Neural cell (in vitro differentiated cells): ENCODE results near the gene LILRB5. TPM values are rescaled to one million over a fixed set of nuclear protein-coding genes. Genes with fewer than 3 reads are reported as not detected.

ENCODE experiments used
- H2AFZ ChIP-seq: fragments of 200-600, 300-800 bp; sonication (generic), shearing (Covaris generic); 2 replicates; pipeline ENCODE4 v1.6.0; 2014; ENCODE audit warnings: low read depth, mild to moderate bottlenecking, antibody characterized with exemption, low read length, moderate library complexity
- H3F3A ChIP-seq: fragments of 200-600 bp; shearing (Covaris generic); 2 replicates; pipeline ENCODE4 v1.6.1; 2016; ENCODE audit warnings: mild to moderate bottlenecking, moderate library complexity, mixed read lengths, antibody characterized with exemption, low read length; ENCODE audit not compliant: insufficient read depth, poor library complexity, severe bottlenecking
- H3K27ac ChIP-seq: fragments of 200-600, 300-800 bp; sonication (generic), shearing (Covaris generic); 2 replicates; pipeline ENCODE4 v1.5.1; 2014; ENCODE audit warnings: mild to moderate bottlenecking, low read length, moderate library complexity
- H3K27me3 ChIP-seq: fragments of 300-800, 200-600 bp; sonication (generic), shearing (Covaris generic); 2 replicates; pipeline ENCODE4 v1.6.0; 2014; ENCODE audit warnings: mild to moderate bottlenecking, low read depth, low read length, moderate library complexity; ENCODE audit not compliant: insufficient read depth
- H3K36me3 ChIP-seq: fragments of 300-800, 200-600 bp; sonication (generic), shearing (Covaris generic); 2 replicates; pipeline ENCODE4 v1.5.1; 2014; ENCODE audit warnings: mild to moderate bottlenecking, antibody characterized with exemption, low read length, moderate library complexity; ENCODE audit not compliant: insufficient read depth
- H3K4me2 ChIP-seq: fragments of 300-800, 200-600 bp; sonication (generic), shearing (Covaris generic); 2 replicates; pipeline ENCODE4 v1.6.0; 2014; ENCODE audit warnings: mild to moderate bottlenecking, low read length
- H3K4me3 ChIP-seq: fragments of 300-800, 200-600 bp; sonication (generic), shearing (Covaris generic); 2 replicates; pipeline ENCODE4 v1.5.1; 2014; ENCODE audit warnings: mild to moderate bottlenecking, low read length, moderate library complexity
- H3K79me2 ChIP-seq: fragments of 200-600 bp; shearing (Covaris generic); replicated peaks from 2 replicates; pipeline ENCODE4 v1.6.0; 2014; ENCODE audit warnings: mild to moderate bottlenecking, low read length, moderate library complexity; ENCODE audit not compliant: insufficient read depth
- H3K9ac ChIP-seq: fragments of 300-800, 200-600 bp; sonication (generic), shearing (Covaris generic); 2 replicates; pipeline ENCODE4 v1.6.1; 2016; ENCODE audit warnings: mild to moderate bottlenecking, low read length, mixed read lengths
- H3K9me2 ChIP-seq: fragments of 200-600 bp; shearing (Covaris generic); 2 replicates; pipeline ENCODE4 v1.6.1; 2016; ENCODE audit warnings: mild to moderate bottlenecking, low read length, mixed read lengths; ENCODE audit not compliant: insufficient read depth
- H3K9me3 ChIP-seq: fragments of 200-600, 300-800 bp; sonication (generic), shearing (Covaris generic); 2 replicates; pipeline ENCODE4 v1.6.1; 2016; ENCODE audit warnings: mild to moderate bottlenecking, mixed run types, low read length, moderate library complexity, mixed read lengths
- H4K20me1 ChIP-seq: fragments of 200-600 bp; shearing (Covaris generic); 2 replicates; pipeline ENCODE4 v1.6.1; 2016; ENCODE audit warnings: mild to moderate bottlenecking, mixed run types; ENCODE audit not compliant: insufficient read depth
- EP300 ChIP-seq: fragments of 450-650 bp; conservative IDR thresholded peaks from 2 replicates; pipeline ENCODE4 v1.6.1; 2014; ENCODE audit warnings: antibody characterized with exemption, mild to moderate bottlenecking, moderate library complexity; ENCODE audit not compliant: poor library complexity, severe bottlenecking
- EZH2 ChIP-seq: fragments of 200-600, 300-800 bp; shearing (Covaris generic), sonication (generic); IDR thresholded peaks from 2 replicates; pipeline ENCODE4 v1.6.1; 2014; ENCODE audit warnings: antibody characterized with exemption, low read length, borderline replicate concordance, mild to moderate bottlenecking; ENCODE audit not compliant: insufficient read depth, poor library complexity, severe bottlenecking
- MXI1 ChIP-seq: fragments of 450-650 bp; conservative IDR thresholded peaks from 2 replicates; pipeline ENCODE4 v1.6.1; 2014; ENCODE audit warnings: antibody characterized with exemption, mild to moderate bottlenecking; ENCODE audit not compliant: poor library complexity, severe bottlenecking
- POLR2AphosphoS5 ChIP-seq: IDR thresholded peaks from 2 replicates; pipeline ENCODE4 v1.6.1; 2012
- RAD21 ChIP-seq: fragments of 450-650 bp; conservative IDR thresholded peaks from 2 replicates; pipeline ENCODE4 v1.6.1; 2014; ENCODE audit warnings: antibody characterized with exemption, mild to moderate bottlenecking, moderate library complexity
- SMC3 ChIP-seq: fragments of 450-650 bp; conservative IDR thresholded peaks from 2 replicates; pipeline ENCODE4 v1.6.1; 2014; ENCODE audit warnings: antibody characterized with exemption, mild to moderate bottlenecking, moderate library complexity; ENCODE audit not compliant: poor library complexity
- TAF1 ChIP-seq: IDR thresholded peaks from 2 replicates; pipeline ENCODE4 v1.6.1; 2012; ENCODE audit warnings: low read depth
- polyA plus RNA-seq: library from polyadenylated mRNA; depleted of rRNA; stranded (reverse); fragments of >200 nt; gene quantifications from 2 replicates; pipeline ENCODE4 v1.2.3, GENCODE V29; 2014
- TF ChIP-seq, protein P1 (sequence below): IDR thresholded peaks from 2 replicates; pipeline ENCODE4 v1.6.1; 2012; ENCODE audit warnings: borderline replicate concordance
- TF ChIP-seq, protein P2 (sequence below): fragments of 450-650 bp; IDR thresholded peaks from 2 replicates; pipeline ENCODE4 v1.5.1; 2014; ENCODE audit warnings: antibody characterized with exemption, mild to moderate bottlenecking, moderate library complexity; ENCODE audit not compliant: poor library complexity, severe bottlenecking

Gene LILRB5
- polyA plus RNA-seq, 1 donor from 2014 or later, result not detected

DNA sequence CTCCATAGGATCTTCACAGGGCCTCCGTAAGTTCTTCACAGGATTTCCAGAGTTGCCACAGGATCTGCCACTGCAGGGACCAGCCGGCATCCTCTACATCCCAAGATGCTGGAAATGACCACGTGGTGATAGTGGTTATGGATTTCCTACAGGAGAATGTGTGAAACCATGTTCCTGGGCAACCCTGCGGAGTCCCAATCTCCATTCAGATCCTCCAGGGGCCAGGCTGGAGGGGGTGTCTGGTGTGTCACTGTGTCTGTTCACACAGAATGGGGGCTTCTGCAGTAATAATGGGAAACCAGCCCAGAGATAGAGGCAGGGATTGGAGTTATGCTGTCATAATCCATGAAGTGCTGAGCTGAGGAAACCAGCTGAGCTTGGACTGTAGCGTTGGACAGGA, 23.1 kb downstream of the LILRB5 start:
- Histone ChIP-seq H3F3A (no peaks in the 10 kb centered on the region), H3K9ac (no peak overlapping the region), H3K4me3 (no peak overlapping the region), H4K20me1 (no peaks in the 10 kb centered on the region), H3K9me3 (peaks cover 6% of the 10 kb centered on the region), H3K27me3 (no peaks in the 10 kb centered on the region), H2AFZ (no peak overlapping the region), H3K9me2 (no peaks in the 10 kb centered on the region), H3K79me2 (no peaks in the 10 kb centered on the region), H3K4me2 (no peak overlapping the region), H3K36me3 (no peaks in the 10 kb centered on the region), H3K27ac (no peak overlapping the region)
- TF ChIP-seq TAF1, result no peak
- no peak for TF ChIP-seq EZH2
- no peak for TF ChIP-seq MXI1
- TF ChIP-seq, protein P1, sequence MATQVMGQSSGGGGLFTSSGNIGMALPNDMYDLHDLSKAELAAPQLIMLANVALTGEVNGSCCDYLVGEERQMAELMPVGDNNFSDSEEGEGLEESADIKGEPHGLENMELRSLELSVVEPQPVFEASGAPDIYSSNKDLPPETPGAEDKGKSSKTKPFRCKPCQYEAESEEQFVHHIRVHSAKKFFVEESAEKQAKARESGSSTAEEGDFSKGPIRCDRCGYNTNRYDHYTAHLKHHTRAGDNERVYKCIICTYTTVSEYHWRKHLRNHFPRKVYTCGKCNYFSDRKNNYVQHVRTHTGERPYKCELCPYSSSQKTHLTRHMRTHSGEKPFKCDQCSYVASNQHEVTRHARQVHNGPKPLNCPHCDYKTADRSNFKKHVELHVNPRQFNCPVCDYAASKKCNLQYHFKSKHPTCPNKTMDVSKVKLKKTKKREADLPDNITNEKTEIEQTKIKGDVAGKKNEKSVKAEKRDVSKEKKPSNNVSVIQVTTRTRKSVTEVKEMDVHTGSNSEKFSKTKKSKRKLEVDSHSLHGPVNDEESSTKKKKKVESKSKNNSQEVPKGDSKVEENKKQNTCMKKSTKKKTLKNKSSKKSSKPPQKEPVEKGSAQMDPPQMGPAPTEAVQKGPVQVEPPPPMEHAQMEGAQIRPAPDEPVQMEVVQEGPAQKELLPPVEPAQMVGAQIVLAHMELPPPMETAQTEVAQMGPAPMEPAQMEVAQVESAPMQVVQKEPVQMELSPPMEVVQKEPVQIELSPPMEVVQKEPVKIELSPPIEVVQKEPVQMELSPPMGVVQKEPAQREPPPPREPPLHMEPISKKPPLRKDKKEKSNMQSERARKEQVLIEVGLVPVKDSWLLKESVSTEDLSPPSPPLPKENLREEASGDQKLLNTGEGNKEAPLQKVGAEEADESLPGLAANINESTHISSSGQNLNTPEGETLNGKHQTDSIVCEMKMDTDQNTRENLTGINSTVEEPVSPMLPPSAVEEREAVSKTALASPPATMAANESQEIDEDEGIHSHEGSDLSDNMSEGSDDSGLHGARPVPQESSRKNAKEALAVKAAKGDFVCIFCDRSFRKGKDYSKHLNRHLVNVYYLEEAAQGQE, result no peak
- TF ChIP-seq, protein P2, sequence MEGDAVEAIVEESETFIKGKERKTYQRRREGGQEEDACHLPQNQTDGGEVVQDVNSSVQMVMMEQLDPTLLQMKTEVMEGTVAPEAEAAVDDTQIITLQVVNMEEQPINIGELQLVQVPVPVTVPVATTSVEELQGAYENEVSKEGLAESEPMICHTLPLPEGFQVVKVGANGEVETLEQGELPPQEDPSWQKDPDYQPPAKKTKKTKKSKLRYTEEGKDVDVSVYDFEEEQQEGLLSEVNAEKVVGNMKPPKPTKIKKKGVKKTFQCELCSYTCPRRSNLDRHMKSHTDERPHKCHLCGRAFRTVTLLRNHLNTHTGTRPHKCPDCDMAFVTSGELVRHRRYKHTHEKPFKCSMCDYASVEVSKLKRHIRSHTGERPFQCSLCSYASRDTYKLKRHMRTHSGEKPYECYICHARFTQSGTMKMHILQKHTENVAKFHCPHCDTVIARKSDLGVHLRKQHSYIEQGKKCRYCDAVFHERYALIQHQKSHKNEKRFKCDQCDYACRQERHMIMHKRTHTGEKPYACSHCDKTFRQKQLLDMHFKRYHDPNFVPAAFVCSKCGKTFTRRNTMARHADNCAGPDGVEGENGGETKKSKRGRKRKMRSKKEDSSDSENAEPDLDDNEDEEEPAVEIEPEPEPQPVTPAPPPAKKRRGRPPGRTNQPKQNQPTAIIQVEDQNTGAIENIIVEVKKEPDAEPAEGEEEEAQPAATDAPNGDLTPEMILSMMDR, result no peak
- TF ChIP-seq RAD21, result no peak
- TF ChIP-seq EP300, result no peak
- no peak for TF ChIP-seq SMC3
- TF ChIP-seq POLR2AphosphoS5, result no peak

DNA sequence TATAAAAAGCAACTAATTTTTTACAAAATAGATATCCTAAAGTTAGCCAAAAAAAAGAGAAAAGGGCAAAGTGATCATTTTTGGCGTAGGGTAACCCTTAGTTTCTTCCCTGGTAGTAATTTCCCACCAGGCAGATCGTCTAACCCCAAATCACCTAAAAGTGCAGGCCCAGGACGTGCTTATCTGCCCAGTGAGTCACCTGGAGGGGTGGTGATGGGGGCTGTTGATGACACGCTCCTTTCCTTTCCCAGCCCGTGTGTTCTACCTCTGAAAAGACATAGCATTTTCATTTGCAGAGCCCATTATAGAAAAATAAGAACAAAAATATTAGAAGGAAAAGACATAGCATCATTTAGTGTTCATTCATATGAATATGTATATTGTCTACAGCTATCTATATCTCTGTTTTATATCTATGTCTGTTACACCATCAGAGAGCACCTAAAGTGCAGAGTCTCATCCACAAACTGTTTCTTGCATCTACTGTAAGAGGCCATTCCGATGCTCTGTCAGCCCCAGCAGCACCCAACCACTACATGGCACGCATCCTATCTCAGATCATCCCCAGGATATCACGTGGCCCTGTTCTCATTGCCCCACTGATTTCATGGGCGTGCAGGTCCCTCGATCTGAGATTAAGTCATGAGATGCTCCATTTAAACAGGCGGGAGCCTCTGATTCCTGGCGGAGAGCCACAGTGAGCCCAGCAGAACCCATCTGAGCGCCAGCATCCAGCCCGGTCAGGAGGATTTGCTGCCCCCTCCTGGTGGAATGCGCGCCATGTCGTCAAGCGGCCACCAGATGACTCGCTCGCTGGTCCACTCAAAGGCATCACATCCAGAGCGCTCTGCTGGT, 25.8 kb downstream of the LILRB5 start:
- Histone ChIP-seq H3K27me3 (no peaks in the 10 kb centered on the region), H3K36me3 (no peaks in the 10 kb centered on the region), H2AFZ (no peak overlapping the region), H3K79me2 (no peaks in the 10 kb centered on the region), H3F3A (no peaks in the 10 kb centered on the region), H3K9me2 (no peaks in the 10 kb centered on the region), H3K27ac (no peak overlapping the region), H3K9me3 (peaks cover 6% of the 10 kb centered on the region), H3K4me2 (no peak overlapping the region), H4K20me1 (no peaks in the 10 kb centered on the region), H3K9ac (no peak overlapping the region), H3K4me3 (peak overlapping the region; percentile 18)
- TF ChIP-seq, protein P1, result no peak
- TF ChIP-seq RAD21, result peak; percentile 54
- no peak for TF ChIP-seq TAF1
- no peak for TF ChIP-seq MXI1
- no peak for TF ChIP-seq EZH2
- TF ChIP-seq, protein P2, result peak; percentile 71
- TF ChIP-seq EP300, result no peak
- peak; percentile 66 for TF ChIP-seq SMC3
- TF ChIP-seq POLR2AphosphoS5, result no peak
